ENCODE data around the gene CDHR2.

The CDHR2 gene

DNA sequence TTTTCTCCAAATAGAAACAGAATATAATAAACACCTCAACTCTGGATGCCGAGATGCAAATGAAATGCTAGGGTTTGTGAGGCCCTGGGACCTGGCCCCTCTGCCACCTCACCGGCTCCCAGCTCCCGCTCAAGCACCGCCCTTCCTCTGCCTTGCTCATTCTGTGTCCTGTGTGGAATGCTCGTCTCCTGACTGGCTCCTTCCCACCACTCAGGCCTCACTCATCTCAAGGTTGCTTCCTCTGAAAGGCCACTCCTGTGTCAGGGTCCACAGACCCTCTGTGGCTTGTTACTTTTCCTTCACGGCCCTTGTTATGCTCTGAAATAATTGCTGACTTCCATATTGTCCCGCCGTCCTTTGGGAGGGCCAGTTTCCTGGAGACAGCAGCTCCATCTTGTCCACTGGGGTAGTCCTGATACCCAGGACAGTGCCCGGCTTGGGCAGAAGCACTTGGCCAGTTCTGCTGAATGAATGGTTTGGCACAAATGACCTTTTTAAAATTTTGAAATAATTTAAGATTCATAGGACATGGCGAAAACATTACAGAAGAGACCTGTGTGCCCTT lies 27.4 kb upstream of the CDHR2 start:
- no peak for DNase-seq
- Histone ChIP-seq H3K27ac (ENCODE audit: insufficient read depth in 1 of 2, low read depth in 1 of 2, low read length in 2 of 2, poor library complexity in 1 of 2, severe bottlenecking in 2 of 2) (no peak overlapping the region), H3K4me1 (ENCODE audit: control extremely low read depth in 1 of 4, control insufficient read depth in 4 of 4, insufficient read depth in 4 of 4, low read length in 3 of 4) (peaks cover 0 to 14% (median 3%) of the 10 kb centered on the region in 4 experiments), H3K4me3 (ENCODE audit: control insufficient read depth in 1 of 7, extremely low read depth in 1 of 7, insufficient read depth in 4 of 7, low read depth in 2 of 7, low read length in 6 of 7) (no peak overlapping the region), H3K9me3 (ENCODE audit: control extremely low read depth in 1 of 5, control insufficient read depth in 4 of 5, insufficient read depth in 2 of 5, low read depth in 1 of 5, low read length in 4 of 5) (no peaks in the 10 kb centered on the region), H3K36me3 (ENCODE audit: control insufficient read depth in 4 of 4, insufficient read depth in 4 of 4, low read length in 3 of 4) (peaks cover 0 to 5% (median 3%) of the 10 kb centered on the region in 4 experiments), H3K27me3 (replicated peaks in 2 of 5; ENCODE audit: control insufficient read depth in 4 of 5, insufficient read depth in 5 of 5, low read length in 4 of 5) (no peaks in the 10 kb centered on the region)
- ChIA-PET CTCF (interaction anchor here (0.8 kb wide), 1 partner anchor 14 kb away, joined by 3 read pairs; no protein-coding TSS in a partner anchor), POLR2A (no interaction called here)
- WGBS (ENCODE audit: insufficient coverage): 87% methylated on average over 9 of the region's 10 CpGs

- H3K36me3 ChIP-seq (ENCODE audit: control insufficient read depth in 4 of 4, insufficient read depth in 4 of 4, low read length in 3 of 4): peaks cover 7 to 27% (median 24%) of the 10 kb centered on the region in 4 experiments
- ChIA-PET POLR2A (no interaction called here), CTCF (interaction anchor here (1.2 to 1.4 kb wide), 5 partner anchors 10 to 19 kb away, joined by 3 to 6 read pairs (median 3); no protein-coding TSS in a partner anchor)
- H3K4me3 ChIP-seq (ENCODE audit: control insufficient read depth in 1 of 7, extremely low read depth in 1 of 7, insufficient read depth in 4 of 7, low read depth in 2 of 7, low read length in 6 of 7): no peak overlapping the region
- H3K4me1 ChIP-seq (ENCODE audit: control extremely low read depth in 1 of 4, control insufficient read depth in 4 of 4, insufficient read depth in 4 of 4, low read length in 3 of 4): peaks cover 0 to 23% (median 6%) of the 10 kb centered on the region in 4 experiments
- no peaks in the 10 kb centered on the region for H3K9me3 ChIP-seq (ENCODE audit: control extremely low read depth in 1 of 5, control insufficient read depth in 4 of 5, insufficient read depth in 2 of 5, low read depth in 1 of 5, low read length in 4 of 5)
- 95% methylated on average over 4 of the region's 6 CpGs for WGBS (ENCODE audit: insufficient coverage)
- no peak for DNase-seq
- no peaks in the 10 kb centered on the region for H3K27me3 ChIP-seq (replicated peaks in 2 of 5; ENCODE audit: control insufficient read depth in 4 of 5, insufficient read depth in 5 of 5, low read length in 4 of 5)
- no peak overlapping the region for H3K27ac ChIP-seq (ENCODE audit: insufficient read depth in 1 of 2, low read depth in 1 of 2, low read length in 2 of 2, poor library complexity in 1 of 2, severe bottlenecking in 2 of 2)
Measured at GRCh38 chr5:176524138-176524537, 25.0 kb upstream of the CDHR2 start.

DNA sequence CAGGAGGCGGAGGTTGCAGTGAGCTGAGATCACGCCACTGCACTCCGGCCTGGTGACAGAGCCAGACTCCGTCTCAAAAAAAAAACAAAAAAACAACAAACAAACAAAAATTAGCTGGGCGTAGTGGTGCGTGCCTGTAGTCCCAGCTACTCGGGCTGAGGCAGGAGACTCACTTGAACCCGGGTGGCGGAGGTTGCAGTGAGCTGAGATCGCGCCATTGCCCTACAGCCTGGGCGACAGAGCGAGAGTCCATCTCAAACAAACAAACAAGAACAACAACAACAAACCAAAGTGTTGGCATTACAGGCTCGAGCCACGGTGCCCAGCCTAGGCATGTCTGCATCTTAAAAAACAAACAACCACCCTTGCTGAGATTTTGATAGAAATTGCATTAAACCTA lies 24.2 kb upstream of the CDHR2 start:
- H3K9me3 ChIP-seq (ENCODE audit: control extremely low read depth in 1 of 5, control insufficient read depth in 4 of 5, insufficient read depth in 2 of 5, low read depth in 1 of 5, low read length in 4 of 5): no peaks in the 10 kb centered on the region
- ChIA-PET POLR2A (no interaction called here), CTCF (interaction anchor here (1.2 kb wide), 1 partner anchor 16 kb away, joined by 5 read pairs; no protein-coding TSS in a partner anchor)
- H3K27ac ChIP-seq (ENCODE audit: insufficient read depth in 1 of 2, low read depth in 1 of 2, low read length in 2 of 2, poor library complexity in 1 of 2, severe bottlenecking in 2 of 2): no peak overlapping the region
- no peak for DNase-seq
- peaks cover 7 to 34% (median 30%) of the 10 kb centered on the region in 4 experiments for H3K36me3 ChIP-seq (ENCODE audit: control insufficient read depth in 4 of 4, insufficient read depth in 4 of 4, low read length in 3 of 4)
- no peak overlapping the region for H3K4me3 ChIP-seq (ENCODE audit: control insufficient read depth in 1 of 7, extremely low read depth in 1 of 7, insufficient read depth in 4 of 7, low read depth in 2 of 7, low read length in 6 of 7)
- H3K4me1 ChIP-seq (ENCODE audit: control extremely low read depth in 1 of 4, control insufficient read depth in 4 of 4, insufficient read depth in 4 of 4, low read length in 3 of 4): peaks cover 0 to 30% (median 14%) of the 10 kb centered on the region in 4 experiments
- 83% methylated on average over 10 of the region's 15 CpGs for WGBS (ENCODE audit: insufficient coverage)
- H3K27me3 ChIP-seq (replicated peaks in 2 of 5; ENCODE audit: control insufficient read depth in 4 of 5, insufficient read depth in 5 of 5, low read length in 4 of 5): no peaks in the 10 kb centered on the region

DNA sequence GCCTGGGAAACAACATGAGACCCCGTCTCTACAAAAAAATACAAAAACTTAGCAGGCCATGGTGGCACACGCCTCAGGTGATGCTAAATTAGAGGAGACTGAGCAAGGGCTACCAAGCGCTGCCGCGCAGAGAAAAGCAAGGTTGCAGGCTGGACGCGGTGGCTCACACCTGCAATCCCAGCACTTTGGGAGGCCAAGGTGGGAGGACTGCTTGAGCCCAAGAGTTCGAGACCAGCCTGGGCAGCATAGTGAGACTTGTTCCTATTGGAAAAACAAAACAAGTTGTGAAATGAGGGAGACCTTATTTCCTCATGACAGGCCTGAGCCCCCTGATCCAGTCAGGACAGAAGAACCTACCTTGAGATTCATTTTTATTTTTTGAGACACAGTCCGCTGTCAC lies 23.5 kb upstream of the CDHR2 start:
- H3K36me3 ChIP-seq (ENCODE audit: control insufficient read depth in 4 of 4, insufficient read depth in 4 of 4, low read length in 3 of 4): peaks cover 9 to 38% (median 31%) of the 10 kb centered on the region in 4 experiments
- H3K4me1 ChIP-seq (ENCODE audit: control extremely low read depth in 1 of 4, control insufficient read depth in 4 of 4, insufficient read depth in 4 of 4, low read length in 3 of 4): peaks cover 0 to 35% (median 19%) of the 10 kb centered on the region in 4 experiments
- 98% methylated on average over 9 of the region's 9 CpGs for WGBS (ENCODE audit: insufficient coverage)
- H3K9me3 ChIP-seq (ENCODE audit: control extremely low read depth in 1 of 5, control insufficient read depth in 4 of 5, insufficient read depth in 2 of 5, low read depth in 1 of 5, low read length in 4 of 5): no peaks in the 10 kb centered on the region
- POLR2A ChIA-PET: no interaction called here
- CTCF ChIA-PET: no interaction called here
- H3K27ac ChIP-seq (ENCODE audit: insufficient read depth in 1 of 2, low read depth in 1 of 2, low read length in 2 of 2, poor library complexity in 1 of 2, severe bottlenecking in 2 of 2): no peak overlapping the region
- H3K27me3 ChIP-seq (replicated peaks in 2 of 5; ENCODE audit: control insufficient read depth in 4 of 5, insufficient read depth in 5 of 5, low read length in 4 of 5): no peaks in the 10 kb centered on the region
- no peak overlapping the region for H3K4me3 ChIP-seq (ENCODE audit: control insufficient read depth in 1 of 7, extremely low read depth in 1 of 7, insufficient read depth in 4 of 7, low read depth in 2 of 7, low read length in 6 of 7)
- DNase-seq: no peak

- 100% methylated on average over 1 of the region's 9 CpGs for WGBS (ENCODE audit: insufficient coverage)
- peaks cover 0 to 43% (median 27%) of the 10 kb centered on the region in 4 experiments for H3K4me1 ChIP-seq (ENCODE audit: control extremely low read depth in 1 of 4, control insufficient read depth in 4 of 4, insufficient read depth in 4 of 4, low read length in 3 of 4)
- H3K27ac ChIP-seq (ENCODE audit: insufficient read depth in 1 of 2, low read depth in 1 of 2, low read length in 2 of 2, poor library complexity in 1 of 2, severe bottlenecking in 2 of 2): no peak overlapping the region
- no peak overlapping the region for H3K4me3 ChIP-seq (ENCODE audit: control insufficient read depth in 1 of 7, extremely low read depth in 1 of 7, insufficient read depth in 4 of 7, low read depth in 2 of 7, low read length in 6 of 7)
- H3K36me3 ChIP-seq (ENCODE audit: control insufficient read depth in 4 of 4, insufficient read depth in 4 of 4, low read length in 3 of 4): peaks cover 9 to 44% (median 35%) of the 10 kb centered on the region in 4 experiments
- H3K27me3 ChIP-seq (replicated peaks in 2 of 5; ENCODE audit: control insufficient read depth in 4 of 5, insufficient read depth in 5 of 5, low read length in 4 of 5): no peaks in the 10 kb centered on the region
- no peaks in the 10 kb centered on the region for H3K9me3 ChIP-seq (ENCODE audit: control extremely low read depth in 1 of 5, control insufficient read depth in 4 of 5, insufficient read depth in 2 of 5, low read depth in 1 of 5, low read length in 4 of 5)
- ChIA-PET CTCF (no interaction called here), POLR2A (interaction anchor here (1.2 kb wide), 1 partner anchor 17 kb away, joined by 4 read pairs; no protein-coding TSS in a partner anchor)
- DNase-seq: no peak
Measured at GRCh38 chr5:176526462-176526861, 22.7 kb upstream of the CDHR2 start.

- 88% methylated on average over 29 of the region's 34 CpGs for WGBS (ENCODE audit: insufficient coverage)
- Histone ChIP-seq H3K4me1 (ENCODE audit: control extremely low read depth in 1 of 4, control insufficient read depth in 4 of 4, insufficient read depth in 4 of 4, low read length in 3 of 4) (peaks cover 0 to 53% (median 37%) of the 10 kb centered on the region in 4 experiments), H3K27ac (ENCODE audit: insufficient read depth in 1 of 2, low read depth in 1 of 2, low read length in 2 of 2, poor library complexity in 1 of 2, severe bottlenecking in 2 of 2) (no peak overlapping the region), H3K36me3 (ENCODE audit: control insufficient read depth in 4 of 4, insufficient read depth in 4 of 4, low read length in 3 of 4) (peaks cover 9 to 52% (median 39%) of the 10 kb centered on the region in 4 experiments), H3K4me3 (ENCODE audit: control insufficient read depth in 1 of 7, extremely low read depth in 1 of 7, insufficient read depth in 4 of 7, low read depth in 2 of 7, low read length in 6 of 7) (no peak overlapping the region), H3K9me3 (ENCODE audit: control extremely low read depth in 1 of 5, control insufficient read depth in 4 of 5, insufficient read depth in 2 of 5, low read depth in 1 of 5, low read length in 4 of 5) (no peaks in the 10 kb centered on the region), H3K27me3 (replicated peaks in 2 of 5; ENCODE audit: control insufficient read depth in 4 of 5, insufficient read depth in 5 of 5, low read length in 4 of 5) (no peaks in the 10 kb centered on the region)
- no peak for DNase-seq
- ChIA-PET POLR2A (interaction anchor here (1.2 to 1.8 kb wide), 2 partner anchors 10 to 16 kb away, joined by 4 to 8 read pairs; partner anchors contain the start of gene RNF44), CTCF (no interaction called here)
Measured at GRCh38 chr5:176527246-176528222, 21.6 kb upstream of the CDHR2 start.

Data from common myeloid progenitor, CD34-positive (primary cell).